NCI-H2171 (cell line): Measurements from ENCODE around the gene FSCN2.

Source experiments
- DNase-seq: peaks from one replicate; lab custom pipeline; 2025; lab: John Stamatoyannopoulos, UW

Gene FSCN2

DNA sequence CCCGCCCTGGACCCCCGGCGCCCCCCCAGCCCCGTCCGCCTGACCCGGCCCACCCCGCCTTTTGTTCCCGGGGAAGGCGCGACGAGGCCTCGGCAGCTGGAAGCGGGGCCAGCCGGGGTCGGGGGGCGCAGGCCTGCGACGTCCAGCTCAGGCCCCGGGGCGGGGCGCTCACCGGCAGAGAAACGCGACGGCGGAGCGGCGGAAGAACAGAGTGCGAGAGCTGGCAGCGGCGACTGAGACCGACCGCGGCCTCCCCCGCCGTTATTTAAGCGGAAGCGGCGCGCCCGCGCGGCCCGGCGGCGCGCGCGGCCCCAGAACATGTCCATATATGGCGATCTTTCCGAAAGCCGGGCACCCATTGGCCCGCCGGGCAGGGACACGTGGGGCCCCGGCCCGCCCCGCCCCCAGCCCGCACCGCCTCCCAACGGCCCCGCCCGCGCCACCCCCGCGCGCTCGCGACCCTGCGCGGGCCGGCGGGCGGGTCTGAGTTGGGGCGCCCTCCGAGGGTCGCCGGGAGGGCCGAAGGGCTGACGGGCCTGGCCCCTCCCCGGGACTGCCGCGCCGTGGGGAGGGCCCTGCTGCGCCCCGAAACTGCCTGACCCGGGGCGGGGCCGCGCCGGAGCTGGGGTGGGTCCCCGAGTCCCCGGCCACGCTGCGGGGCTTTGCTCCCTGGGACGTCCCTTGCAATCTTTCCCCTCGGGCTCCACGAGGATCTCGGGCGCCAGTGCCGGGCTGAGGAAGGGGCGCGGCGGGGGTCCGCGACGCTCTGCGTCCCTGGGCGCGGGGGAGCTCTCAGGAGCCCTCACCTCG is 15.4 kb upstream of the FSCN2 start, which contains the start of gene ACTG1:
Gene ACTG1 (minus strand): TSS at position 238 of the 810 bp plus-strand sequence. CDS start 445 bp downstream, outside the sequence.
- DNase-seq: peak; percentile 93

DNA sequence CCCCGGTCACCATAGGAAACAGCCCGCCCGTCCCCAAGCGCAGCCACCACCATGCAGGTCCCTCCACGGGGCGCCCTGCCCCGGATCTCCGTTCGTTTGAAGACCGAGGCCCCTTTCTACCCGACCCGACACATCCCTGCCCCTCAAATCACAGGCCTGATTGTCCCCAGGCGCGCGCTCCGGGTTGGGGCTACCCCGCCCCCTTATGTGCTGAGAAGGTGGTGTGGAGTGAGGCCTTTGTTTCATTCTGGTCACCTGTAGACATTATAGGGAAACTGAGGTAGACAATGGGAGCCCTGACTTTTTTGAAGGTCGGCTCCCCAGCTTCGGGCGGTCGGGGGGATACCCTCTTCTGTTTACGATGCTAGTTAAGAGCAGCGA is 14.8 kb upstream of the FSCN2 start:
- DNase-seq: peak; percentile 61

DNA sequence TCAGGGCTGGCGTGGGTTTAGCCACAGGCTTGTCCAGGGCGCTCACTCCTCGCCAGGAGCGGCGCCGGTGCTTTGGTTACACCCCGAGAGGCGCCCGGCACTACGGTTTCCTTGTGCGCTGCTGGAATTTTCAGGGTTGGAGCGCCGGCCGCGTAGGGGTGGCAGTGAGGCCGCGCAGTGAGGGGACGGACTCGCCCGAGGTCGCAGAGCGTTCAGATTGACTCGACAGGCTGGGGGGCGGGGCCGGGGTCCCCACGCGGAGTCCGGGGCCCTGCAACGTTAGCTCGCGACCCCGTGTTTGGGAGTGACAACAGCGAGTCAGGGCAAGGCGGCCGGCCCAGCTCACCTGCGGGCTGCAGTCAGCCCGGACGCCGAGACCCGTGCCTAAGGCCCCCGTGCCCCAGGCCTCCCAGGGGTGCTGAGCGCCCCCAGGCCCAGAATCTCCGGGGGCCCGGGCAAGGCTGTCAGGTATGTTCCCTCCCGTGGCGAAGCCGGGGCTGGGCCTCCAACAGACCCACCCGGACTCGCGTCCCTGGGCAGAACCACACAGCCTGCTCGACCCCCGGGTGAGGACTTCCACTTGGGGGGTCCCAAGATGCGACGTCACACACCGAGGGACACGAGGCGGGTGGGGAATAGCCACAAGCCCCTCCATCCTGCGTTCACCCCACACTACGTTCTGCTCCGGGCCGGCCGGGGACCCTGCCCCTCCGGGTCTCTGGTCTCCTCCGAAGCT is 14.3 kb upstream of the FSCN2 start:
- peak; percentile 52 for DNase-seq

DNA sequence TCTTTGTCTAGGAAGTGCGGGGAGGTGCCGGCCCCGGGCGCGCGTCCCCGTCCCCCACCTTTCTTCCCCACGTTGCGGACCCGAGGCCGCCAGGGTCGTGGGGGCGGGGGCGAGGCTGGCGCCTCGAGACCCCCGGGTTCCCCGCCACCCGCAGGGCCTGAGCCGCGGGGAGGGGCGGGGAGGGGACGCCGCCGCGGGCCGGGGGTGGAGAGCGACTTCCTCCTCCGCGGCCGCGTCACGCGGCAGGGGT is 13.8 kb upstream of the FSCN2 start:
- no peak for DNase-seq

DNA sequence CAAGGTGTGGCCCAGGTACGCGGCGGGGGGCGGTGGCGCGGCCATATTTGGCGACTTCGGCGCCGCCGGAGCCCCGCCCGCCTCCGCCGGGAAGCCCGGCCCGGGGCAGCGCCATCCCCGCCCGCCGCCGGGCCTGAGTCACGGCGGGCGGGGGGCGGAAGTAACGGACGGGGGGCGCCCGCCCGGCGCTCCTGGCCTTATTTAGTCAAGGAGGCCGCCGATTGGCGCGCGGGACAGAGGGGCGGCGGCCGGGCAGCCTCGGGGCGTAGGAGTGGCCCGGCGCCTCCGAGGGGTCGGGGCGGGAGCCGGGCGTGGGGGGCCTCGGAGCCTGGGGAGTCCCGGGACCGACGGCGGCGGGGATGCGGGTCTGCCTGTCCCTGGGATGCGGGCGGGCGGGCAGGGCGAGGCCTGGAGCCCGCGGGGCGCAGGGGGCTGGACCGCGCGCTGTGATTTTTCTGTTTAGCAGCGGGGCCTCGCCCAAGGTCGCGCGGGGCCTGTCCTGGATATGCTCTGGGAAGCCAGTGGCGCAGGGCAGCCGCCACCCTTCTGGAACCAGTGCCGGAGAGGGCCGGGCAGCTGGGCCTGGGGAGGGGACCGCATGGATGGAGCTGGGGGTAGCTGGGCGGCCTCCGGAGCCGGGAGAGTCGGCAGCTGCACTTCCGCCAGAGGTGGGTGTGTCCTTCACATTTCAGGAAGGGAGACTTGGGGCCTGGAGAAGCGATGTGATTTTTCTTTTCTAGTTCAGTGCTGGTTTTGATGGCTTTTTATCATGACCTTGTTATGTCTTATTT is 13.2 kb upstream of the FSCN2 start:
- DNase-seq: peak; percentile 50

DNA sequence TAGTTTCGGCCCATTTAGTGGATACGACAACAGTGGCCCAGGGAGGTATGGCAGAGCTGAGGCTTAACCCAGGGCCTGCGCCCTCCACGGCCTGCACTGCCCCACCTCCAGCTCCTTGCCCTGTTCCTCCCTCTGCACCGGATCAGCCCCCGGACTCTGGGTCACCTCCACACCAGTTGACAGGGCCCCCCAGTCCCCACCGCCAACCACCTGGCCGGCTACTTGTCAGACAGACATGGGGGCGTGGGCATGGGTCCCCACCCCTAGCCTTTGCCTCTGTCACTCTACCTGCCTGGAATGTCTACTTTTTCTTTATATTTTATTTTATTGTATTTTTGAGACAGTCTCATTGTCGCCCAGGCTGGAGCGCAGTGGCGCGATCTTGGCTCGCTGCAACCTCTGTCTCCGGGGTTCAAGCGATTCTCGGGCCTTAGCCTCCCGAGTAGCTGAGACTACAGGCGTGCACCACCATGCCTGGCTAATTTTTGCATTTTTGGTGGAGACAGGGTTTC is 12.6 kb upstream of the FSCN2 start:
- no peak for DNase-seq

DNA sequence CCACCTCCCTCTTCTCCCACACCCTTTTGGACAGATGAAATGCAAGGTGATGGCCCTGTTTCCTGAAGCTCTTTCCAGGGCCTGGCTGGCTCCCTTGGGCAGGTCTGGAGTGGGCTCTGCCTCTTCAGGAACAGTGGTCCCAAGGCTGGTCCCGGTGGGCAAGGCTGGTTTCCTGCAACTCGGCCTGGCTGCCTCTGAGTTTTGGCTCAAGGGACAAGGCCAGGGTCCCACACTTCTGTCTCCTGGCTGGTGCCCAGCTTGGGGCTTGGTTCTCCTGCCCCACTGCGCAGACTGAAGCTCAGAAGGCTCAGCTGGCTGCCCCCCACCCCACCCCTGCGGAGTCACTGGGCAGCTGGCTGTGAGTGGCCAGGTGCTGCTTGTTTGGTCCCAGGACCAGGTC is 11.7 kb upstream of the FSCN2 start:
- DNase-seq: no peak

DNA sequence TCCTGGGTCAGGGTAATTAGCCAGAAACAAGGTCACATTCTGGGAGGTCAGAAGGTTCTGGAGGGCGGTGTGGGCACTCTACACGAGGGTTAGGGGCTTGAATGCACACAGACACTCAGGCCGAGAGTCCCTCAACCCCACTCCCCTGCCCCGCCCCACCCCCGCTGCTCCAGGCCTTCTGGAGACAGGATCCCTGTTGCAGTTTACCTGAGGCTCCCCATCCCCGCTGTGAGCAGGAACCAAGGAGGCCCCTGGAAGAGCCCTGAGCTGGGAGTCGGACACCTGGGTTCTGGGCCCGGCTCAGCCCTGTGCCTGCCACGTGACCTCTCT is 11.2 kb upstream of the FSCN2 start:
- no peak for DNase-seq

DNA sequence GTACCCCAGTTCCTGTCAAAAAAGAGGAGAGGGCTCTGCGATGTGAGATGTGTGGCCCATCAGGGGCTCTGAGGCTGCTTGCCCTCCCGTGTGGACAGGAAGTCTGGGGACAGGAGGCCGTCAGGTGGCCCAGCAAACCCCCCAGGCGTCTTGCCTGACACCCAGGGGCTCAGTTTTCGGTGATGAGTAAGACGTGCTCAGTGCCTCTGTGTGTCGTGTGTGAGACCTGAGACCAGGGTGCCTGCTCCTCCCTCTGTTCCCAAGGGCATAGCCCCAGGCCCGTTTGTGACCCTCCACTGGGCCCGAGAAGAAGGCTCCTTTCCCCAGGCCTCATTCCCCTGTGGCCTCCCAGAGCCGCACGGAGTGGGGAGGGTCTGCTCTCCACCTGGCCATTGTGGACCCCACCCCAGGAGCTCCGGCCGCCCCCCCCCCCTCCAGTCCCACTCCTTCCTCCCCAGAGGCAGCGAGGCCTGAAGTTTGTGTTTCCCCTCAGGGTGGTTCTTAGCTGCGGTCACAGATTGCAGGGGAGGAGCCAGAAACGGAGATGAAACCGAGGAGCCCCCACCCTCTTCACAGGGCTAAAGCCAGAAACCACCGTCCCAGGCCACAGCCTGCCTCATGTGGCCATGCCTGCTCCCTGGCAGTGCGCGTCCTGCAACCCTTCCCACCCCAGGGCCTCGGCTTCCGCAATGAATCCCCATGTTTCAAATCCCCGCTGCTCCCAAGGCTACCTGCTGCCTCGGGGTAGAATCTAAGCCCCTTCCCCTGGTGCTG is 10.7 kb upstream of the FSCN2 start:
- no peak for DNase-seq

DNA sequence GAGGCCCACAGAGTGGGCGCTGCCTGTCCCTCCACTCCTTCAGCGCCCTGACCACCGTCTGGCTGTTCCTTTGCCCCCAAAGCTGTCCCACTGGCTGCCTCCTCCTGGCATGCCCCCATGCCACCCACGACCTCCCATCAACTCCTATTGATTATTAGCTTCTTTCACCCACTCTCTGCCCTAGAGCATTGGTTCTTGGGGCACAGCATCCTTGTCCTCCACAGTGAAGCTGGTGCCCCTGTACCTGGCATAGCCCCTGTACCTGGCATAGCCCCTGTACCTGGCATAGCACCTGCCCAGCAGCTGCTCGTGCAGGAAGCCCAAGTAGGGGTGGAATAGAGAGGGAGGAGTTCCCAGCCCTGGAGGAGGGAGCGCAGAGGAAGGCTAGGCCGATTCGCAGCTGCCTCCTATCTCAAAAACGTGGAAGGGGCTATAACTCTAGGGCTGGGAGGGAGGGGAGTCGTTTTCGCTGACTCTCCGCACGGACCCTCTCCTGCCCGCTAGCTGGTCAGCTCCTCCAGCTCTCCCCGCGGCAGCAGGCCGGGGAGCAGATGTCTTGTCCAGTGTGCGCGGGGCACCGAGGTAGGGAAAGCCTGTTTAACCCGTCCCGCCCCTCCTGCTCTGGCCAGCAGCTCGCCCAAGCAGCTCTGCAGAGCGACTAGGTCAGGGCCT is 9.9 kb upstream of the FSCN2 start:
- DNase-seq: no peak

DNA sequence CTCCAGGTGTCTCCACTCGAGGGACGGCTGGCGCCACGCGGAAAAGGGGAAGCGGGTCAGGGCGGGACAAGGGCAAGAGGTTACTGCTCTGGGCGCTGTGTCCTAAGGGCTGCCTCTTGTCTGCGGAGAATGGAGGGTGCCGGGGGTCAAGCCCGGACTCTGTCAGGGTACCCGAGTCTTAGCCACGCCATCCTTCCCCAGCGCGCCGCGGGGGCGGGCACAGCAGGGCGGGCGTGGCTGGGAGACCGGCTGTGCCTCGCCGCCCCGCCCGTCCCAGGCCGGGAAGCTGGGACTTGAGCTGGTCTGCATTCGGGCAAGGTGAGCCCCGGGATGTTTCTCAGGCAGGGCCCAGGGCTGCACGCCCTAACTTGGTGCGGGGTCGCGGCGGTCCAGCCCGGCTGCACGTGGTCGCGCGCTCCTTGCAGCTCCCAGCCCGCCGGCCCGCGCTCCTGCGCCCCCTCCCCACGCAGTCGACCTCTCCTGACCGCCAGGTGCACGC is 9.3 kb upstream of the FSCN2 start:
- no peak for DNase-seq

DNA sequence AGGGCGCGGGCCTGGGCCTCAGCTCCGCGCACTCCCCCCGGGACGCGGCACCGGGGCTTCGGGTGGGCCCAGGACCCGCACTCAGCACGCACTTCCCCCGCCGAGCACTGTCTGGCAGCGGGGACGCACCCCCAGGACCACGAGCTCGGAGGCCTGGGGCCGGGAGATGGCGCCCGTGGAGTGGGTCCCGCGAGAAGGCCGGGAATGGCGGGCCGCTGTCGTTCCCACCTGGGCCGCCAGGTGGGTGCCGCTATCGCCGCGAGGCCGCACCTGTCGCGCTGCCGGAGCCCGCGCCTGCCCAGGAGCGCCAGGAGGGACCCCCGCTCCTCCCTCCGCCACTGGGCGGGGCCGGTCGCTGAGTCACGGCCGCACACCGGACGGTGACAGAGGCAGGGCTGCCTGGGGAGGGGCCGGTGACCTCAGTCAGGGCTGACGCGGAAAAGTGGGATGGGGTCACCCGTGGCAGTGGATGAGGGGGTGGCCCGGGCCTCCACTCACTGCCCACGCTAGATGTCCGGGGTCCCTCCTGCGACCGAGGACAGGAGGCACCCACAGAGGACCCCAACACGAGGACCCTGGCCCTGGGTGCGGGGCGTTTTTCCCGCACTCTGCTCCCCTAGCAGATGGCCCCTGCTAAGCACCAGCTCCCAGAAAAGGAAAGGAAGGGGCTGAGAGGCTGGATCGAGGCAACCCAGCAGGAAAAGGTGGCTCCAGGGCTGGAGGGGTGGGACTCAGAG is 8.7 kb upstream of the FSCN2 start:
- DNase-seq: peak; percentile 75

DNA sequence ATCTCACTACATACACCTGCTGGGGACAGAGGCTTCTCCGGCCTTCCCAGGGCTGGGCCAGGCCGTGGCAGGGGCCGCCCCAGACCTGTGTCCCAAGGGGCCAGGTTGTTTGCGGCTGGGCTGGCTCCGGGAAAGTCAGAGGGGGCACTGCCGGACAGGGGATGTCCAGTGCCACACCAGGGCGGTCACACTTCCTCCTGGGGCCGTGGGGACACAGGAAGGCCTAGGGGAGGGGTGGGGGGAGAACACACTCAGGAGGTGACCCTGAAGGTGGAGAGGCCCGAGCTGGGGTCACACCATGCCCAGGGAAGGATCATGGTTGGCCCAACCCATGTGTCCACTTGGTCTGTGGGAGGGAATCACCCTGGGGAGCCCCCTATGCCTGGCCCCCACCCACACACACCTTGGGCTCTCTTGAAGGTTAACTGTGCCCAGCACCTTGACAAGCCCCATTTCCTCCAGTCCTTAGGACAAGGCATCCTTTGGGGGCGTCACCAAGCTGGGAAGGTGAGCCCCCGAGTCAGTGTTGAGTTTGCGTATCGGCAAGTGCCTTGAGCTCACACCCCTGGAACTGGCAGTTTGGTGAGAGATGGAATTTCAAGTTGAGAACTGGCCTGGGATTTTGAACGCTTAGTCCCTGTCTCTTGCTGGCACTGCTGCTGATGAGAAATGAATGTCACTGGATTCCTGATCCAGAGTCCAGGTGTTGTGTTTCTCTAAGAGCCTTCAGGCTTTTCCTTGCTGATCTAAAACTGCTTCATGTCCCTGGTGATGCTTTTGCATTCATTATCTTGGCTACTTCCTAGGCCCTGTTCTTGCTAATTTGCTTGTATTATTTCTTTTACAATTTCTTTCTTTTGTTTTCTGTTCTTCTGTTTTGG is 7.9 kb upstream of the FSCN2 start:
- DNase-seq: no peak

DNA sequence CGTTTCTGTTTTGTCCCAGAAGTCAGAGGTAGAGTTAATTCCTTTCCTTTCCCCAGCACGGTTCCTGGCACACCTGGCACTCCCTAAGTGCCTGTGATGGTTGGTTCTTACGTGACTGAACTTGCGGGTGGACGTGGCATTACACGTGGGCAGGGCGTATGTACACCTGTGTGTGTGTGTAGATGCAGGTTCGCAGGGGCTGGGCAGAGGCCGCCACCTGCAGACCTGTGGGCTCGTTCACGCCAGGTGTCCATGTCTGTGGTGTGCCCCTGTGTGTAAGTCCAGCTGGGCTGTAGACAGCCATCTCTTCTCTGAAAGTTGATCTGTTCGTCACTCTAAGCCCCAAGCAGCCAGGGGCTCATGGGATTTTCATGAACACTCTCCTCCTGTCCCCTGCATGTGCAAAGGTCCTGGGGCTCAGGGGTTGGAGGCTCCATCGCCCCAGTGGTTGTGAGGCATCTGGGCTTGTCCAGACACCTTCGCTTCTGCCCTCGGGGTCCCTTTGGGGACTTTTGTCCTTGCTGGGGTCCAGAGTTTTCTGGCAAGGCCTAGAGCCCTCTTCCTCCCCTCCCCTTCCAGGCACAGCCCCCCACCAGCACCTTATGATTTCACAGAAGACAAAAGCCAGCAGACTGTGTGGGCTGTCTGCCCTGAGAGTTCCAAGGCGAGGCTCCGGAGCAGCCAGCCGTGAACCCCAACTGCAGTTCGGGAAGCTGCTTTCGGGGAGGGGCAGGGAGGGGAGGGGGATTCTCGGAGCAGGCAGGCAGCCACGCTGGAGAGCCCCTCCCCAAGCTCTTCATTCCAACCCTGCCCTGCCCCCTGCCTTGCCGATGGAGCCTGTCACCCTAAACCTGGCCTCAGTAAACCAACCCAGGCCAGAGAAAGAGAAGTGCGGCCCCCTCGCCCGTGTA is 5.4 kb upstream of the FSCN2 start:
- peak; percentile 59 for DNase-seq

DNA sequence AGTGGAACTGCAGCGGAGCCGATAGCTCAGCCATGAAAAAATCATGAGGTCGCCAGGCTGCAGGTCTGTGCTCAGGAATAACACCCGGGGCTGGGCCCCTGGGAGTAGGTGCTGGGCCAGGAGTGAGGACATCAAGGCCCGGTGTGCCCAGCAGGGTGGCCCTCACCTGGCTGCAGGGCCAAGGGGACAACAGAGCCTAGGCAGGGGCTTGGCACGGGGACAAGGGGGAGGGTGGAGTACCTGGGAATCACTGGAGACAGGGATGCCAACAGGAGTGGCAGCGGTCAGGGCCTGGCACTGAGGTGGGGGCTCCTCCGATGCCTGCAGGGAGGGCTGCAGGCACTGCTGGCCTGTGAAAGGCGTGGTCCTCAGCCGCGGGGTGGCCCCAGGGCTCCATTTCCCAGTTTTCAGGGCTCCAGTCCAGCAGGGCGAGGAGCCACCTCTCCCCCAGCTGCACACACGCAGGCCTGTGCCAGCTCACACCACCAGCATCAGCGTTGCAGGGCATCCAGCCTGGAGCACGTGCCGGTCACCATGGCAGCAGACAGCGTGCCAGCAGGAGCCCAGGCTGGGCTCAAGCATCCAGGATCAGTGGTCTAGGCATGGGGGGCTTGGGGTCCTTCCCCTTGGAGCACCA is 4.7 kb upstream of the FSCN2 start:
- no peak for DNase-seq

DNA sequence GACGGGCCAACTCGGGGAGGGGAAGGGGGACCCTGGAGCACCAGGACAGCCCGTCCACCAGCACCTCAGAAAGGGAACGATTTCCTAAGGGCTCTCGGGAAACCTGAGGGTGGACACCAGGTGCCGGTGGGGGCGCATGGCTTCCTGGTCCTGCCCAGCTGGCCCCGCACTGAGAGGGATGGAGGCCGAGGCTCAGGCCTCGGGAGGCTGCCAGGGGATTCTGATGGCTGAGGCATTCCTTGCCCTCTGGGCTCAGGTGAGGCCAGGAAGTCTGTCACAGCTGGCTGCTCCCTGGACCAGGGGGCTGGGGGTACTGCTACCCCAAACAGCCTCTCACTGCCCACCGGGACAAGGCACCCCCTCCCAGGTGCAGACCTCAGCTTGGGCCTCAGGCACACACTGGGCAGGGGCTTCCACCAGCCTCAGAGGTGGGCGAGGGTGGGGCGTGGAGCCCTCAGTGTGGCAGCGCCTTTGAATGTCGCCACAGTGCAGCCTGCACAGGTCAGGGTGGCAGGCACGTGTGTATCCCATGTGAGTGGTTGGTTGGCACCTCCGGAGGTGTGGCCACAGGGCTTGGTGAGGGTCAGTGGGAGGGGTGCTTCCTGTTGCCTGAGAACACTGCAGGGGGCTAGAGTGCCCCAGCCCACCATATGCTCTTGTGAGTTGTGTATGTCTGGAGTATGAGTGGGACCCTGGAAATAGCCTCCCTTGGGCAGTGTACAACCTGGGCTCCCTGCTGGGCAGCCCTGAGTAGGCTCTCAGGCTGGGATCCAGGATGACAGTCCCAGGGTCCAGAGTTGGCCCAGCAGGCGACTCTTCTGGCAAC is 3.9 kb upstream of the FSCN2 start:
- no peak for DNase-seq

DNA sequence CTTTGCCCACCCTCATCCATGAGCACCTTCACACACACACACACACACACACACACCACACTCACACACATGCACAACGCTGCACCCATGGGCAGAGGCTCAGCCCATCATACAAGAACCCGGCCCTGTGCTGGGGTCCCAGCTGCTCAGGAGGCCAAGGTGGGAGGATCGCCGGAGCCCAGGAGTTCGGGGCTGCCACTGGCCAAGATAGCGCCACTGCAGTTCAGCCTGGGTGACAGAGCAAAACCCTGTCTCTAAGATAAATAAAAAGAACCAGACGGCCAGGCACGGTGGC is 3.4 kb upstream of the FSCN2 start:
- DNase-seq: no peak
